T-cell (primary cell): ENCODE results near the gene VPS26B. TPM values are rescaled to one million over a fixed set of nuclear protein-coding genes. Genes with fewer than 3 reads are reported as not detected.
A peak's percentile ranks its signal among the peaks of the same experiment; 100 is the strongest.

Experiments used
- ATAC-seq, 4 experiments: fragments of 200-7000 bp in 3 of 4; fragments of 150-1000 bp in 1 of 4; cut with Tn5 transposase; replicated peaks in 1 of 4; 1 replicate in 3 of 4; 2 replicates in 1 of 4; pipeline ENCODE4 v1.10.0; 2021; ENCODE audit warnings: moderate library complexity in 3 of 4, mild to moderate bottlenecking in 2 of 4, moderate number of reproducible peaks in 1 of 4
- CTCF ChIA-PET, 2 donors: fragments of 300-600 bp; sonication (Branson Sonifier 250); formaldehyde crosslinking; loops; one replicate each; lab custom pipeline; 2022; ENCODE audit warnings: antibody characterized with exemption in 2 of 2; lab: Charles Lee
- POLR2A ChIA-PET, 2 donors: fragments of 300-600 bp; sonication (Branson Sonifier 250); formaldehyde crosslinking; loops; one replicate each; lab custom pipeline; 2022; ENCODE audit warnings: antibody characterized with exemption in 2 of 2; lab: Charles Lee
- DNase-seq, 35 experiments: peaks; one replicate each; pipeline versions ENCODE4 v3.0.0 to v3.0.0-alpha.2; 2013 to 2023
- H3K27ac ChIP-seq: one replicate; pipeline ENCODE4 v1.5.1; 2013; ENCODE audit warnings: low read length
- H3K27me3 ChIP-seq, 2 experiments: replicated peaks in 1 of 2; 1 replicate in 1 of 2; 2 replicates in 1 of 2; pipeline versions ENCODE4 v1.6.1 to v1.7.0; 2013; ENCODE audit warnings: low read length in 1 of 2, mixed read lengths in 1 of 2; ENCODE audit not compliant: control insufficient read depth in 2 of 2, insufficient read depth in 2 of 2; ENCODE audit errors: extremely low read depth in 1 of 2
- H3K36me3 ChIP-seq, 2 donors: 1 replicate in 1 of 2; 2 replicates in 1 of 2; pipeline versions ENCODE4 v1.6.1 to v1.7.0; 2013; ENCODE audit warnings: low read length in 1 of 2; ENCODE audit not compliant: control insufficient read depth in 2 of 2, insufficient read depth in 1 of 2; ENCODE audit errors: extremely low read depth in 1 of 2
- H3K4me1 ChIP-seq, 2 experiments: 1 replicate in 1 of 2; 2 replicates in 1 of 2; pipeline versions ENCODE4 v1.6.1 to v1.7.0; 2013; ENCODE audit warnings: low read length in 2 of 2, mixed read lengths in 1 of 2; ENCODE audit not compliant: insufficient read depth in 2 of 2, control insufficient read depth in 1 of 2; ENCODE audit errors: extremely low read depth in 1 of 2
- H3K4me3 ChIP-seq, 2 donors: 1 replicate in 1 of 2; 2 replicates in 1 of 2; pipeline versions ENCODE4 v1.5.1 to v1.7.0; 2013; ENCODE audit warnings: mild to moderate bottlenecking in 2 of 2, low read length in 1 of 2, moderate library complexity in 1 of 2; ENCODE audit not compliant: control insufficient read depth in 1 of 2; ENCODE audit errors: extremely low read depth in 1 of 2
- H3K9me3 ChIP-seq: 2 replicates; pipeline ENCODE4 v1.7.0; 2013
- H3K27ac Mint-ChIP-seq, 2 donors: one replicate each; pipeline ENCODE4 v1.8.0; 2020 to 2021; ENCODE audit warnings: mild to moderate bottlenecking in 2 of 2, mixed read lengths in 2 of 2
- H3K27me3 Mint-ChIP-seq, 2 donors: one replicate each; pipeline ENCODE4 v1.8.0; 2021 to 2022; ENCODE audit warnings: mixed read lengths in 2 of 2
- H3K36me3 Mint-ChIP-seq: one replicate; pipeline ENCODE4 v1.8.0; 2021; ENCODE audit warnings: mixed read lengths
- H3K4me1 Mint-ChIP-seq, 3 donors: one replicate each; pipeline ENCODE4 v1.8.0; 2020 to 2022; ENCODE audit warnings: mixed read lengths in 3 of 3, mild to moderate bottlenecking in 1 of 3
- H3K4me3 Mint-ChIP-seq, 3 donors: one replicate each; pipeline ENCODE4 v1.8.0; 2020 to 2022; ENCODE audit warnings: mild to moderate bottlenecking in 3 of 3, mixed read lengths in 3 of 3, moderate library complexity in 3 of 3
- H3K9me3 Mint-ChIP-seq, 3 donors: one replicate each; pipeline ENCODE4 v1.8.0; 2020 to 2022; ENCODE audit warnings: mixed read lengths in 3 of 3
- WGBS: methylation state at CpG from one replicate; pipeline ENCODE4 v1.1.5; 2013; ENCODE audit warnings: missing lambda C conversion rate; ENCODE audit not compliant: insufficient coverage; 5-methylcytosine and 5-hydroxymethylcytosine counted together
- total RNA-seq, 35 experiments: library from RNA in 6 of 35; stranded (reverse) in 6 of 35; fragments of 120-200 nt in 1 of 35; gene quantifications; one replicate each; pipeline versions ENCODE4 v1.2.1 to v1.2.4 and lab custom pipeline; 2013 to 2026

Gene VPS26B
- total RNA-seq, 5 donors from 2014 or later (not counting 1 experiment from before 2014, with no cell fraction given) = 60.3 to 65.1 (median 62.7) TPM

DNA sequence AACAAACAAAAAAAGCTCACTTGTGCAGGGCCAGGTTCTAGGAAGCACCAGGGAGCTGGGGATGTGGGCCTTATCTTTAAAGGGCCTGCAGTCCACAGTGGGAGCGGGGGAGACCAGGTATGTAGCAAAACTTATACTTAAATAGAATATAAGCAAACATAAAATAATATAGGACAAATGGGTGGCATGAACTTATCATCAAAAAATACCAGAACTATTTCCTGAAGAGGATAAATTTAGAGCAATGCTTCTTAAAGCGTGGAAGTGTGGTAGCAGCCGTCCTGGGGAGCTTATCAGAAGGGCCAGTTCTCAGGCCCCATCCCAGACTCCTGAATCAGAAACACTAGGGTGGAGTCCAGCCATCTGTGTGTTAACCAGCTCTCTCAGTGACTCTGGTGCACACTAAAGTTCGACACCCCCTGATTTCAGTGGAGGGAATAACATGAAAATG, 9.3 kb downstream of the VPS26B start:
- ChIA-PET POLR2A (no interaction called here), CTCF (no interaction called here)
- Histone ChIP-seq H3K4me1 (peaks cover 19 to 44% of the 10 kb centered on the region in 2 experiments), H3K4me3 (no peak overlapping the region), H3K27me3 (no peaks in the 10 kb centered on the region), H3K27ac (no peak overlapping the region), H3K36me3 (peaks cover 4 to 52% of the 10 kb centered on the region in 2 donors), H3K9me3 (no peaks in the 10 kb centered on the region)
- H3K36me3 Mint-ChIP-seq = peaks cover 36% of the 10 kb centered on the region
- H3K4me1 Mint-ChIP-seq = peaks cover 31 to 43% (median 40%) of the 10 kb centered on the region in 3 donors
- H3K27me3 Mint-ChIP-seq = no peaks in the 10 kb centered on the region
- no peak overlapping the region for H3K4me3 Mint-ChIP-seq
- WGBS = 95% methylated on average over 2 of the region's 4 CpGs
- no peak overlapping the region for H3K27ac Mint-ChIP-seq
- H3K9me3 Mint-ChIP-seq = no peaks in the 10 kb centered on the region
- DNase-seq (no peak), ATAC-seq (no peak)

DNA sequence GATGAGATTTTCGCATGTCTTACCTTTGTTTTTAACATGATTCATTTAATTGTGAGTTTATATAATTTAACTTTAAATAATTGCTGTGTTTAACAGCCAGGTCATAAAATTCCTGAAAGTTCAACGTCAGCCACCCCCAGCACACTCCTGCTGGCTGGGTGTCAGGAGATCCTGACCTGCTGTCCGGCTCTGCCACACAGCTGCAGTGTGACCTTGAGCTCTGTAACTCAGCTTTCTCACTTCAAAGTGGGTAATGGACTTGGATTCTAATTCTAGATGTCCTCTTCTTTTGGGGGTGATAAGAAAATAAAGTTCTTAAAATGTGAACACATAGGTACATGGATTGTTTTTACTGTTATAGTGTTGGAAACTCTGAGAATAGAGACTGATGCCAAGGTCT, 10.9 kb downstream of the VPS26B start:
- Mint-ChIP-seq H3K9me3 (no peaks in the 10 kb centered on the region), H3K27ac (no peak overlapping the region), H3K36me3 (peaks cover 40% of the 10 kb centered on the region), H3K27me3 (no peaks in the 10 kb centered on the region), H3K4me3 (no peak overlapping the region), H3K4me1 (peaks cover 14 to 27% (median 24%) of the 10 kb centered on the region in 3 donors)
- Histone ChIP-seq H3K27me3 (no peaks in the 10 kb centered on the region), H3K4me3 (no peak overlapping the region), H3K27ac (no peak overlapping the region), H3K36me3 (peaks cover 4 to 68% of the 10 kb centered on the region in 2 donors), H3K4me1 (peaks cover 8 to 28% of the 10 kb centered on the region in 2 experiments), H3K9me3 (no peaks in the 10 kb centered on the region)
- DNase-seq (no peak), ATAC-seq (no peak)
- WGBS = no CpG with 5 or more reads among the region's 3 CpGs
- CTCF ChIA-PET = no interaction called here
- POLR2A ChIA-PET = no interaction called here

DNA sequence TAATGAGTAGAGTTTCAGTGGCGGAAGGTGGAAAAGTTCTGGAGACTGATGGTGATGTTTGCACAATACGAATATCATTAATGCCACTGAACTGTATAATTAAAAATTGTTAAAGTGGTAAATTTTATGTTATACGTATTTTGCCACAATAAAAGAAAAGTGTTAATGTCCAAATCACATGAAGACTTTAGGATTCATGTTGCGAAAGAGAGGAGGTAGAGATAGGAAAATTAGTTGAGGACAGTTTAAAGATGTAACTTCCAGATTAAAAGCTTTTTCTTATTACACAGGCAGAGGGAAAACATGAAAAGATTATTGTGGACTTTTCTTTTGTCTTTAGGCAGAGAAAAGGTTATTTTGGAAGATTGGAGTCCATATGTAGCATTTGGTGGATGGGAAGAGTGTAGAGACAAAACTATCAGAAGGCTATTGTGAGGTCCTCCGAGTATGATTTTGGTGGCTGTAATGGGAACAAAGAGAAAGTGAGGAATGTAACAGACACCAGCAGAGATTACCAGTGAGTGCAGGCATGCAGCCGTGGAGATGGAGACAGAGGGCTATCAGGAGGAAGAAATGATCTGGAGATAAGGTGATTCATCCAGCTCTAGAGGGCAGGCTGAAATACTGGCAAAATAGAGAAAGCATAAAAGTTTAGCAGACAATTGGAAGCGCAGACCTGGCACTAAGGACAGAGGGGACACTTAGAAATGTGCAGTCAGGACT, 12.5 kb downstream of the VPS26B start:
- peaks cover 39% of the 10 kb centered on the region for H3K36me3 Mint-ChIP-seq
- no peak overlapping the region for H3K27ac ChIP-seq
- H3K36me3 ChIP-seq = peaks cover 8 to 73% of the 10 kb centered on the region in 2 donors
- peaks cover 7 to 12% (median 12%) of the 10 kb centered on the region in 3 donors for H3K4me1 Mint-ChIP-seq
- no peak overlapping the region for H3K4me3 Mint-ChIP-seq
- 96% methylated on average over 5 of the region's 7 CpGs for WGBS
- ChIA-PET POLR2A (no interaction called here), CTCF (no interaction called here)
- H3K9me3 Mint-ChIP-seq = no peaks in the 10 kb centered on the region
- no peak for ATAC-seq
- H3K9me3 ChIP-seq = no peaks in the 10 kb centered on the region
- DNase-seq = no peak
- peak overlapping the region in 1 of 2 donors; percentile 2 for H3K27ac Mint-ChIP-seq
- H3K4me1 ChIP-seq = peaks cover 0 to 12% of the 10 kb centered on the region in 2 experiments
- no peak overlapping the region for H3K4me3 ChIP-seq
- no peaks in the 10 kb centered on the region for H3K27me3 Mint-ChIP-seq
- no peaks in the 10 kb centered on the region for H3K27me3 ChIP-seq

DNA sequence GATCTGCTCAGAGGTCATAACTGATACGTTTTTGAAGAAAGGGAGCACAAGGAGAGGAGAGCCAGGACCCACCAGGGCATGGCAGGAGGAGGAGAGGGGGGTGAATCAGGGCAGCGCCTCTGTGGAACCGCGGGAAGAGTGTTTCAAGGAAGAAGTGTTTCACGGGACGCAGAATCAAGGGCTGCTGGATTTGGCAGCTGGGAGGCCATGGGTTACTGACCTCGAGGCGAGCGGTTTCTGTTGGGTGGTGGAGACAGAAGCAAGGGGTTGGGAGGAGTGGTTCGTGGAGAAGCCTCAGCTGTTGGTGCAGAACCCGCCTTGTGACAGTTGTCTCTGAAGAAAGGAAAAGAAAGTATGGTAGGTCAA, 13.1 kb downstream of the VPS26B start:
- Histone ChIP-seq H3K27me3 (no peaks in the 10 kb centered on the region), H3K4me3 (no peak overlapping the region), H3K27ac (no peak overlapping the region), H3K36me3 (peaks cover 11 to 74% of the 10 kb centered on the region in 2 donors), H3K9me3 (no peaks in the 10 kb centered on the region), H3K4me1 (peaks cover 0 to 7% of the 10 kb centered on the region in 2 experiments)
- H3K36me3 Mint-ChIP-seq = peaks cover 45% of the 10 kb centered on the region
- 94% methylated on average over 11 of the region's 11 CpGs for WGBS
- no peak overlapping the region for H3K4me3 Mint-ChIP-seq
- no peaks in the 10 kb centered on the region for H3K9me3 Mint-ChIP-seq
- no peak for DNase-seq
- ATAC-seq = no peak
- peak overlapping the region; percentile 2 to 11 for H3K27ac Mint-ChIP-seq
- peaks cover 3 to 7% (median 7%) of the 10 kb centered on the region in 3 donors for H3K4me1 Mint-ChIP-seq
- ChIA-PET POLR2A (interaction anchor here in 1 of 2 donors (0.8 kb wide), 1 partner anchor 13 kb away, joined by 4 read pairs; the partner anchor contains the start of genes NCAPD3 and VPS26B), CTCF (no interaction called here)
- H3K27me3 Mint-ChIP-seq = no peaks in the 10 kb centered on the region

DNA sequence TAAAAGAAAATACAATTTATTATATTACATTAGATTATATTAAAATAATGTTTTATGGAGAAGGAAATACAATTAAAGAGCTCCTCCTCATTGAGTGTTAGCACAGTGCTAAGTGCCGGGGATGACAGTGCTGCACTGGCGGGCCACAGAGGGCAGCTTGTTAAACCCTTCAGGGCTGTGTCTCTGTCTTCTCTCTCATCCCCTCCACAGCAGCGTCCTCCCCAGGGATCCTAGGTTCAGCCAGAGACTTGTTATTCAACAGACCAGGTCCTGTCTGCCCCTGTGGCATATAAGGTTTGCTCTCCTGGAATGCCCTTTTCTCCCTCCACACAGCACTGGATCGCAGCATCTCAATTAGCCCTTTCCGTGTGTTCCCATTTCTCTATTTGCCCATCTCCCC, 14.5 kb downstream of the VPS26B start:
- no peak overlapping the region for H3K27ac Mint-ChIP-seq
- ATAC-seq (no peak), DNase-seq (no peak)
- peaks cover 11 to 82% of the 10 kb centered on the region in 2 donors for H3K36me3 ChIP-seq
- H3K4me3 ChIP-seq = no peak overlapping the region
- no peaks in the 10 kb centered on the region for H3K4me1 ChIP-seq
- peaks cover 57% of the 10 kb centered on the region for H3K36me3 Mint-ChIP-seq
- no peaks in the 10 kb centered on the region for H3K27me3 ChIP-seq
- no peaks in the 10 kb centered on the region for H3K4me1 Mint-ChIP-seq
- no peaks in the 10 kb centered on the region for H3K9me3 ChIP-seq
- H3K27ac ChIP-seq = no peak overlapping the region
- no peaks in the 10 kb centered on the region for H3K9me3 Mint-ChIP-seq
- H3K4me3 Mint-ChIP-seq = no peak overlapping the region
- WGBS = no CpG with 5 or more reads among the region's 5 CpGs
- ChIA-PET CTCF (interaction anchor here in 1 of 2 donors (0.6 kb wide), 1 partner anchor 13 kb away, joined by 3 read pairs; no protein-coding TSS in a partner anchor), POLR2A (no interaction called here)
- H3K27me3 Mint-ChIP-seq = no peaks in the 10 kb centered on the region

DNA sequence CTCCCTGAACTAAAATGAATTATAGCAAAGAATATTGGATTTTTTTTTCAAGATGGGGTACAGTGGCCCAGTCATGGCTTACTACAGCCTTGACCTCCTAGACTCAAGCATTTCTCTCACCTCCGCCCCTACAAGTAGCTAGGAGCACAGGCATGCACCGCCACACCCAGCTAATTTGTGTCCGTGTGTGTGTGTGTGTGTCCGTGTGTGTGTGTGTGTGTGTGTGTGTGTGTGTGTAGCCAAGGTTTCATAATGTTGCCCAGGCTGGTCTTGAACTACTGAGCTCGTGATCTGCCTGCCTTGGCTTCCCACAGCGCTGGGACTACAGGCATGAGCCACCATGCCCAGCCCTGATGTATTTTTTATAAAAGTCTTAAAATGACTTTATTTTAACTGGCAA, 16.1 kb downstream of the VPS26B start:
- no peak overlapping the region for H3K27ac Mint-ChIP-seq
- CTCF ChIA-PET = interaction anchor here (0.6 to 1.1 kb wide), 2 partner anchors 11 to 79 kb away, joined by 3 to 4 read pairs; no protein-coding TSS in a partner anchor

More for the DNA sequence above, 16.1 kb downstream of the VPS26B start:
- no peaks in the 10 kb centered on the region for H3K27me3 Mint-ChIP-seq
- no peak overlapping the region for H3K27ac ChIP-seq
- no peaks in the 10 kb centered on the region for H3K27me3 ChIP-seq
- no peak for DNase-seq
- H3K4me3 ChIP-seq = no peak overlapping the region
- POLR2A ChIA-PET = interaction anchor here in 1 of 2 donors (0.6 kb wide), 1 partner anchor 21 kb away, joined by 4 read pairs; no protein-coding TSS in a partner anchor
- peaks cover 0 to 2% (median 0%) of the 10 kb centered on the region in 3 donors for H3K4me1 Mint-ChIP-seq
- no peak for ATAC-seq
- no peak overlapping the region for H3K4me3 Mint-ChIP-seq
- no peaks in the 10 kb centered on the region for H3K9me3 ChIP-seq
- H3K4me1 ChIP-seq = no peaks in the 10 kb centered on the region
- H3K36me3 Mint-ChIP-seq = peaks cover 54% of the 10 kb centered on the region
- no peaks in the 10 kb centered on the region for H3K9me3 Mint-ChIP-seq
- H3K36me3 ChIP-seq = peaks cover 20 to 89% of the 10 kb centered on the region in 2 donors
- WGBS = no CpG with 5 or more reads among the region's 6 CpGs
